Myocyte (in vitro differentiated cells): Measurements from ENCODE around the gene LYPLA2. TPM values are rescaled to one million over a fixed set of nuclear protein-coding genes. Genes with fewer than 3 reads are reported as not detected.

ENCODE experiments used
- DNase-seq: peaks from one replicate; pipeline ENCODE4 v3.0.0-alpha.2; 2012; ENCODE audit warnings: low read depth
- polyA plus RNA-seq: library from polyadenylated mRNA; unstranded; fragments of >200 nt; gene quantifications from one replicate; pipeline ENCODE4 v1.2.1, GENCODE V29; 2012; ENCODE audit warnings: missing spikeins
- total RNA-seq: library from RNA; depleted of rRNA; stranded (reverse); fragments of >200 nt; gene quantifications from 2 replicates; pipeline ENCODE4 v1.2.3, GENCODE V29; 2014

LYPLA2 gene
- 52.5 and 58.3 TPM in 2 replicates for total RNA-seq
- 42.9 TPM for polyA plus RNA-seq

DNA sequence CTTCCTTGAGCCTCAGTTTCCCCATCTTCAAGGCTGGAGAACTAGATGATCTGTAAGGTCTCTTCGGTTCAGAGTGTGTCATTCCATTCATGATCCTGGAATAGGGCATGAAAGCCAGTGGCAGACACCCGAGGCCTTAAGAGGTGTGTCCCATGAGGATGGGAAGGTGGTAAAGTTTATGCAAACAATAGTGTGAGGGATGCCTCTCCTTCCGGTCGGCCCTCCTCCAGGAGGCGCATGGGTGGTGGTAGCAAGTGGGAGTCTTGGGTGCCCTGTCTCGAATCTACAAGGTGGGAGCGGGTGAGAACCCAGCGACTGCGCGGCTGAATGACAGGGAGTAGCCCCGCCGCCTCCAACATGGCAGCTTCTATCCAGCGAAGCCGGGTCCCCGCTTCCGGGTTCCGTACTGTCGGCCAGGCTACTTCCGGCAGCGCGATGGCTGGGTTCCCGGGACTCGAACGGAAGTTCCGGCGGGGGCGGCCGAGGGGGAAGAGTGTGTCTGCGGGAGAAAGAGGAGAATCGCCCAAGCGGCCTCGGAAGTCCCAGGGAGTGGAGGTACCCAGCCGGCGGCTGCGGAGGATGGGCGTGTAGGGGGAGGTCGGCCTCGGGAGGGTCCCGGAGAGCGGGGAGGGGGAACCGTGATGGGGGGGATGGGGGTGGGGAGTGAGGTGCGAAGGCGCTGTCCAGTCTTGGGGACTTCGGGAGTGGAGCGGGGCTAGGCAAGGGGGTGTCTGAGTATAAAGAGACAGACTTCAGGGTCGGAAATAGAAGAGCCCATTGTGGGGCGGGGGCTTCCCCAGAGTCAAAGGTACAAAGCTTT lies at the start of gene LYPLA2:
Gene LYPLA2, plus strand, starts transcription at position 450 of the 820 bp plus-strand sequence. CDS start 1,538 bp downstream, outside the sequence.
- DNase-seq = peak; percentile 93

DNA sequence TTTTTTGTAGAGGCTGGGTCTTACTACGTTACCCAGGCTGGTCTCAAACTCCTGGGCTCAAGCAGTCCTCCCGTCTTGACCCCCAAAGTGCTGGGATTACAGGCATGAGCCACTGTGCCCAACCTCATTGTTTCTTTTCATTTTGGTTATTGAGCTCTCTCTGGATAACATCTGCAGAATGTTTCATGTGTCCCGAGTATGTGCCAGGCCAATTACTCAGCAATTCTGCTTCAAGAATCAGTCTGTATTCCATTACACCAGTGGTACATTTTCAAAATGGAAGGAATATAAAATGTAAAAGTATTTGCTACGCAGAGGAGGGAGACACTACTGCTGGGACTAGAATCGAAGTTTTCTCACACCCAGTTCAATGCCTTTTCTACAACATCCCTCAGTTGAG lies 49.3 kb upstream of the LYPLA2 start:
- no peak for DNase-seq

DNA sequence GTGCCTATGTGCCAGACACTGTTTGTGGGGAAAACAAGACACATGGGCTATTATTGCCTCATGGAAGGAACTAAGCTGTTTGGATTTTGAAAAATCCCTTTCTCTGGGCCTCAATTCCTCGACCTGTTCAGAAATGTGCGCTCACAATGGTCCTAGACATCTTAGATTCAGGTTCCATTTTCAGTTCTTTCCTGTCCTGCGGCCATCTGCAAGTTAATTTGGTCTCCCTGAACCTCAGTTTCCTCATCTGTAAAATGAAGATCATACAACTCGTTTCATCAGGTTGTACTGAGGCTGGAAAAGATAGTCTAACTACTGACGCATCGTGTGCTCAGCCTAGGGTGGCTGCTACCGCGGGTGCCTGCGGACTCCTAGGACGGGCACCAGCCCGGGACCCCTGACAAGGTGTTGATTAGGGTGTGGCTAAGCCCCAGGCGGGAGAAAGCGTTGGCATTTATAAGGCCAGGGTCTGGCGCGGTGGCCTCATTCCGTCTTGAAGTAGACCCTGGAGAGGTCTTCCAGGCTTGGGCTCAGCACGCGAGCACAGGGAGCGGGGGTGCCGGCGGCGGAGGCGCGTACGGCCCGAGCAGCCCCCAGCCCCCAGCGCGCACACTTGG lies 48.2 kb upstream of the LYPLA2 start:
- DNase-seq = no peak

DNA sequence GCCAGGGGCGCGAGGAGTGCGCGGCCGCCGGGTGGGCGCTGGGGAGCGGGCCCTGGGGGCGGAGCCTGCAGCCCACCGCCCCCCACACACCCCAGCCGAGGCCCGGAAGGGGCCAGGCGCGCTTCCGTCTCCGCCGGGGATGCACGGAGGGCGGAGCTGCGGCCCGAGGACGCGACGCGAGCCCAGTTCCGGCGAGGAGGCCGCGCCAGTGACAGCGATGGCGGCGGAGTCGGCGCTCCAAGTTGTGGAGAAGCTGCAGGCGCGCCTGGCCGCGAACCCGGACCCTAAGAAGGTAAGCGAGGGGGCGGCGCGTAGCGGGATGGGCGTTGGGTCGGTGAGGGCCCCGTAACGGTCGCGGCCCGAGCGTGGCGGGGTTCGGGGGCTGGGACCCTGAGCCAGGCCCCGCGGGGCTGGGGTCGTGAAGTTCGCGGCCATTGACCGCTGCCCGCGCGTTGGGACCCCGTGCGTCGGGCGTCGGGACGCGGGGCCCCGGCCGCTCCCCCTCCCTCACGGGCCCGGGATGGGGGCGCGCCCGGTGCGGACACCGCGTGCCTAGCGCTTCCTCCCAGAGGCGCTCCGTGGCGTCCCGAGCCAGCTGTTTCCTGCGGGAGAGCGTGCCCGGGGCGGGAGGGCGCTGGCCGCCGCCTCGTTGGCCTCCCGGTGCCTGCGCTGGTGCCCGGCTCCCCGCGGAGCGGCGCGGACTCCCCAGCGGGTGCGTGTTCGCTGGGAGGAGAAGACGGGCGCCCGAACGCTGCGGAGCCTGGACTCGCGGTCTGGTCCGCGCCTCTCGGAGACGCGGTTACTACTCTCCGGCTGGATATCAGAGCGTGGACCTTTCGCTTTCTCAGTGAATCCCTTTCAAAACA lies 47.4 kb upstream of the LYPLA2 start, which contains the start of gene ELOA:
Gene ELOA, plus strand, starts transcription at position 185 of the 866 bp plus-strand sequence. Its CDS starts 33 bp downstream, at position 218.
- peak; percentile 77 for DNase-seq

DNA sequence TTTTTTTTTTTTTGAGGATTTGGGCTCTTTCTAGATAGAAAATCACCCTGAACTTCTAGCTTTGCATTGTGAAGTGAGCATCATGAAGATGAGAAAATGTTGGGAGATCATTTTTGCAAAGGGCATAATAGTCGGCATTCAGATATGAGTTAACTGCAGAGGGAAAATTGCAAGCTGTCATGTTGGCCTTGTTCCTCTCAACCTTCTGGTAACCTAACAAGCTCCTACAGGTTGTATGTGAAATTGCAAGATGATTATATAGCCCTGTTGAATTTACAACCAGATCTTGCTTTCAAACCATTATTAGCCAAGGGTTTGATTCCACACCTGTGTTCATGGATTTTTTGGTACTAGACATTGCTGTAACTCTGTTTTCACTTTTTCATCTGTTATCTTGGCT lies 45.4 kb upstream of the LYPLA2 start:
- DNase-seq = peak; percentile 33

DNA sequence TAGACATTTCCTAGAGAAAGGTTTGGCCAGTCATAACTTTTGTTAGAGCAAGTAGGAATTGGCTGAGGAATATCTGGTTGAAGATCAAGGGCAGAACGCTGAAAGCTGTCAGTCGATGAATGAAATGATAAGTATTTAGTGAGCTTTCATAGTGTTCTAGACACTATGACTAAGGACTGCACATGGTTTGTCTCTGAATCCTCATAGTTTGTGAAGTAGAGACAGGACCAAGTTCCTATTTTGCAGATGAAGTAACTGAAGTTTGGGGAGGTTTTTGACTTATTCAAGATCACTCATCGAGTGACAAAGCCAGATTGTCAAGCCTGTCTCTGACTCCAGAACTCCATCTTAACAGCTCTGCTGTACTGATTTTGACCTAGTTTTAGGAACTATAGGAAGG lies 42.9 kb upstream of the LYPLA2 start:
- DNase-seq = no peak

DNA sequence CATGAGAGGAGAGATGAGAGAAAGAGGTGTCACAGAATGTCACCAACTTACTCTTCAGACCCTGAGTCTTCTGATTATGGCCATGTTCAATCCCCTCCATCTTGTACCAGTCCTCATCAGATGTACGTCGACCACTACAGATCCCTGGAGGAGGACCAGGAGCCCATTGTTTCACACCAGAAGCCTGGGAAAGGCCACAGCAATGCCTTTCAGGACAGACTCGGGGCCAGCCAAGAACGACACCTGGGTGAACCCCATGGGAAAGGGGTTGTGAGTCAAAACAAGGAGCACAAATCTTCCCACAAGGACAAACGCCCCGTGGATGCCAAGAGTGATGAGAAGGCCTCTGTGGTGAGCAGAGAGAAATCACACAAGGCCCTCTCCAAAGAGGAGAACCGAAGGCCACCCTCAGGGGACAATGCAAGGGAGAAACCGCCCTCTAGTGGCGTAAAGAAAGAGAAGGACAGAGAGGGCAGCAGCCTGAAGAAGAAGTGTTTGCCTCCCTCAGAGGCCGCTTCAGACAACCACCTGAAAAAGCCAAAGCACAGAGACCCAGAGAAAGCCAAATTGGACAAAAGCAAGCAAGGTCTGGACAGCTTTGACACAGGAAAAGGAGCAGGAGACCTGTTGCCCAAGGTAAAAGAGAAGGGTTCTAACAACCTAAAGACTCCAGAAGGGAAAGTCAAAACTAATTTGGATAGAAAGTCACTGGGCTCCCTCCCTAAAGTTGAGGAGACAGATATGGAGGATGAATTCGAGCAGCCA lies 39.7 kb upstream of the LYPLA2 start:
- DNase-seq = peak; percentile 70

DNA sequence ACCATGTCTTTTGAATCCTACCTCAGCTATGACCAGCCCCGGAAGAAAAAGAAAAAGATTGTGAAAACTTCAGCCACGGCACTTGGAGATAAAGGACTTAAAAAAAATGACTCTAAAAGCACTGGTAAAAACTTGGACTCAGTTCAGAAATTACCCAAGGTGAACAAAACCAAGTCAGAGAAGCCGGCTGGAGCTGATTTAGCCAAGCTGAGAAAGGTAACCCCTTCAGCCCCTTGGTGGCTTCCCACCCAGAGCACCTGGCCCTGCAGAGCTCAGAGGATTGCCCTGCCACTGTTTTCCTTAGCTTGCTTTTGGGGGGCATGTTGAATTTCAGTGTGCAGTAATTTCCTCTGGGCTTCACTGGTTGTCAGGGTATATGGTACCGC lies 39.1 kb upstream of the LYPLA2 start:
- no peak for DNase-seq

DNA sequence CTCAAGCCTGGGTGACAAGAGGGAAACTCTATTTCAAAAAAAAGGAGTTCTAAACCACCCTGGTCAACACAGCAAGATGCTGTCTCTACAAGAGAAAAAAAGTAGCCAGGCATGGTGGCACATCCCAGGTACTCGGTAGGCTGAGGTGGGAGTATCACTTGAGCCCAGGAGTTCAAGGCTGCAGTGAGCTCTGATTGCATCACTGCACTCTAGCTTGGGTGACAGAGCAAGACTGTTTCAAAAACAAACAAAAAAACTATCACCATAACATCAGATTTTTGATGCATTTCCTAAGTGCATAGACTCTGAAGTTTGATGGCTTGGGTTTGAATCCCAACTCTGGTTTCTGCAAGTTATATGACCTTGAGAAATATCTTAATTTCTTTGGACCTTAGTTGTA lies 38.0 kb upstream of the LYPLA2 start:
- no peak for DNase-seq

DNA sequence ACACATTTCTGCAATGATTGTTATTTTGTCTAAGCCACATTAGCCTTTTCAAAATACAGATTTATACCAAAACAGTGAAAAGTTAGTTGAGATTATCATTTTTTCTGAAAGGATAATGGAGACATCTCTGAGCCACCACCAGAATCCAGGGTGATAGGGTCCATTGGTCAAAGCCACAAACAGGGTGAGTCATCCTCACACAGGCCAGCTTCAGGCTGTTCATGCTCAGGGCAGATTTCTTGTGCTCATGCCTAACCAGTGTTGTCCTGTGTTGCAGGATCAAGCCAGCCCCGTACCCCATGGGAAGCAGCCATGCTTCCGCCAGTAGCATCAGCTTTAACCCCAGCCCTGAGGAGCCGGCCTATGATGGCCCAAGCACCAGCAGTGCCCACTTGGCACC lies 34.3 kb upstream of the LYPLA2 start:
- DNase-seq = peak; percentile 70

DNA sequence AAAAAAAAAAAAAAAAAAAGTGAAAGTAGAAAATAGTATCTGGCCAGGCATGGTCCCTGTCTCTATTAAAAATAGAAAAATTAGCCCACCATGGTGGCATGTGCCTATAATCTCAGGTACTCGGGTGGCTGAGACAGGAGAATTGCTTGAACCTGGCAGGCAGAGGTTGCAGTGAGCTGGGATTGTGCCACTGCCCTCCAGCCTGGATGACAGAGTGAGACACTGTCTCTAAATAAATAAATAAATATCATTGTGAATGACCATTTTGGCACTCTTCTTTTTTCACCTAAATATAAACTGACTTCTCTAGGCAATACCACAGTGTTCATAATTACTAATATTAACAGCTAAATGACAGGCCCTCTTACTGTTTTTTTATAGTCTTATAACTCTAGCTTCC lies 33.1 kb upstream of the LYPLA2 start:
- DNase-seq = no peak

DNA sequence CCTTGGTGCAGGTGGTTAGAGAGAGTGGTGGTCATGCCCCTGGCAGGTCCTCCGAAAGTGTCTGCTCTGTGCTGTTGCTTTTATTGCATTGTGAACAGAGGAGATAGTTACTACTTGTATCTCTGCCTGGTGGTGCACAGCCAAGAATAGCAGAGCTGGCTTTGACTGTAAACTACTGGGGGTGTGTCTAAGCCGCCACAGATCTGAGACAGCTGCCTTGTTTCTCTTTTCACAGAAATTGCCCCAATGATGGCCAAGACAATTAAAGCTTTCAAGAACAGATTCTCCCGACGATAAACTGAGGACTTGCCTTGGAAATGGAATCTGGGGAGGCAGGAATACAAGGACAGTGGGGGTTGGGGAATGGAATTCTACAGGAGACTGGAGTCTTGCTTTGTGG lies 31.7 kb upstream of the LYPLA2 start:
- DNase-seq = peak; percentile 33

DNA sequence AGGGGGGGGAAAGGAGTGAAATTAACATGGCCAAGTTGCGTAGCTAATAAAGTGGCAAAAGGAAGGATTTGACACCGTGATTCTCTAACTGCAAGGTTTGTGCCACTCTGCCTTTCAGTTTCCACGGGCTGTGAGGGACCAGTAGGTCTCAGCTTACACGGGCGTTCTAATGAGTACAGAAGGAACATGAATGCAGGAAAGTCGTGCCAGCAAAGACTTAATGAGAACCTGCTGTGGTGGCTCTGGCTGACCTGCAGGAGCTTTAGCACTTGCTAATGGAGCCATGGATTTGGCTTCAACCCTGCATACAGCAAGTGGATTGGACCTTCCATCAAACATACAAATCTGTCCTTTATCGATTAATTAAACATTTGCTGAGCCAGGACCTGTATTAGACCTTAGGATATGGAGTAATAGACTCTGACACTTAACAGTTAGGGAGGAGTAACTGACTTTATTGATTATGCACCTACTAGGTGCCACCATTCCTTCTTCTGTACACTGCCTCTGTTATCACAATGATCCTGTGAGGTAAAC lies 27.8 kb upstream of the LYPLA2 start:
- no peak for DNase-seq

DNA sequence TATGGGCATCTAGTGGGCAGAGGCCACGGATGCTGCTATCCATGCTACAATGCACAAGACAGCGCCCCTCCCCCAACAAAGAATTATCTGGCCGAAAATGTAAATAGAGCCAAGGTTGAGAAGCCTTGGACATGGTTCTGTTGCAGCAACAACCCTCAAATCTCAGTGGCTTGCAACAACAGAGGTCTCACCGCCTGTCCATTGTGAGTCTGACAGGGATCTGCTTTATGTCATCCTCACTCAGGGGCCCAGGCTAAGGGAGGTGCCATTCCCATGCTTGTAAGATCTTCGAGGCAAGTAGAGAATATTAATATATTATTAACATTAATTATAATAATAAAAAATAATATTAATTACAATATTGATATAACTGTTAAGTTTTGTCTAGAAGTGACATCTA lies 22.2 kb upstream of the LYPLA2 start:
- DNase-seq = no peak

DNA sequence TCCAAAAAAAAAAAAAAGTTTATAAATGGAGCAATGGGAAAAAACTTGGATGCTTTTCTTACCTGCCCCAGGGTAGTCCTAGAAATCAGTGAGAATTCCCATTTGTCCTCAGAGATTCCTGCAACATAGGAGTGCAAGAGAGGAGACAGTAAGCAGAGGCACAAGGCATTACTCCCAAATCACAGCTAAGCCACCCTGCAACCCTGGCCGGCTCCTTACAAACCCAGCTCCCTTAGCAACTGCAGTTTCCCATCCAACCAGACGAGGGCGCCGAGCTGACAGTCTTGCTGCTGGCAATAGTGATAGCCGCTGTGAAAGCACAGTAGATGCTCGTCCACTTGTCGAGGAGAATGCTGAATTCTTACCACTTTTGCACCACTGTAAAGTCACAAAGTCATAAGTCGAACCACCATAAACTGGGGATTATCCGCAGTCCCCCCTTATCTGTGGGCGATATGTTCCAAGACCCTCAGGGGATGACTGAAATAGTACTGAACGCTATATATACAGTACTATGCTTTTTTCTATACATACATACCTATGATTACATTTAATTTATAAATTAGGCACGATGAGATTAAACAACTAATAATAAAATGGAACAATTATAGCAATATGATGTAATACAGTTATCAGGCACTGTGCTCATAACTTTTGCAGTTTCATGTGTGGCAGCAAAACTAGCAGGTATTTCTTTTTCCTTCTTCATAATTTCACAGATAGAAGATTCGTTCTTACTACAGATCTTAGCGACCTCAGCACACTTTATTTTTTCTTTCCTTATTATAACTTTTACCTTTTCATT lies 18.7 kb upstream of the LYPLA2 start:
- DNase-seq = peak; percentile 87

DNA sequence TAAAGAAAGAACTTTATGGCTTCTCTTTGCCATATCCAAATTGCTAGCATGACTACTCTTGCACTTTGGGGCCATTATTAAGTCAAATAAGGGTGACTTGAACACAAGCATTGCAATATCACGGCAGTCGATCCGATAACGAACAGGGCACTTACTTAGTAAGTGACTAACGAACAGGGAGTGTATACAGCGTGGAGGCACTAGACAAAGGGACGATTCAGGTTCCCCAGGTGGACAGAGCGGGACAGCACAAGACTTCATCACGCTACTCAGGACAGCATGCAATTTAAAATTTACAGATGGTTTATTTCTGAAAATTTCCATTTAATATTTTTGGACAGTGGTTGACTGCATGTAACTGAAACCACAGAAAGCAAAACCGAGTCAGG lies 18.1 kb upstream of the LYPLA2 start:
- no peak for DNase-seq

DNA sequence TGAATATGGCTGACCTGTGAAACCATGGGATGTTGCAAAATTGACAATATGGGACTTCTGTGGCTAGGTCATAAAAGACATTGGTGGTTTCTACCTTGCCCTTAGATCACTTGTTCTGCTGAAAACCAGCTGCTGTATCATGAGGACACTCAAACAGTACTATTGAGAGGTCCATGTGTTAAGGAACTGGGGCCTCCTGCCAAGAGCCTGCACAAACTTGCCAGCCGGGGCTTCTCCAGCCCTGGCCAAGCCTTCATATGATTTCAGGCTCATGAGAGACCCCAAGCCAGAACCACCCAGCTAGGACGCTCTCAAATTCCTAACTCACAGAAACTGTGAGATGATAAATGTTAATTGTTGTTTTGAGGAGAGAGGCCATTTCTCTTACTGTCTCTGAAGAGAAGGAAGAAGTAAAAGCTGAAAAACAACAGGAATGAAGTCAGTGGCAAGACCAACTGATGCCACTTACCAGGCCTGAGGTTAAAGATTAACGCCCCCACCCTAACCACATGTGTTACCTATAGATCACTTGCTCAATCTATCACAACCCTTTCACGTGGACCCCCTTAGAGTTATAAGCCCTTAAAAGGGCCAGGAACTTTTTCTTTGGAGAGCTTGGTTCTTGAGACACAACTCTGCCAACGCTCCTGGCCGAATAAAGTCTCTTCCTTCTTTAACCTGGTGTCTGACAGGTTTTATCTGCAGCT lies 16.6 kb upstream of the LYPLA2 start:
- DNase-seq = no peak

DNA sequence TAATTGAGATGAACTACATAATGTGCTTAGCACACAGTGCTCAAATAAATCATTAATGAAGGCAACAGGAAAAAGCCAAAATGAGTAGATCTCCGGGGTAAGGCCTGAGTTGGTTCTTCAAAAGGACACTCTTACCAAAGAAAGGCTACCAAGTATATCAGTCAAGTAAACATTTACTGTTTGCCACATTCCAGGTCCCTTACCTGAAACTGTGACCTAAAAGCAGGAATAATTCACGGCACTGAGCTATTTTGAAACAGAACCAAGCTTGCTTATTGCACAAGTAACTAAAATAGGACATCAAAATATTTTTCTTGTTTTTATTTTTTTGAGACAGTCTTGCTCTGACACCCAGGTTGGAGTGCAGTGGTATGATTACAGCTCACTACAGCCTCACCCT lies 14.7 kb upstream of the LYPLA2 start:
- no peak for DNase-seq
